Prostate gland (tissue), 2 donors: Measurements from ENCODE around the gene FXYD4. TPM values are rescaled to one million over a fixed set of nuclear protein-coding genes. Genes with fewer than 3 reads are reported as not detected.

Source experiments
- DNase-seq: peaks from one replicate; pipeline ENCODE4 v3.0.0-alpha.2; 2019; ENCODE audit warnings: low spot score
- H3K27ac ChIP-seq, 2 donors: fragments of 200-600 bp; sonication (generic); 2 replicates each; pipeline ENCODE4 v1.5.1; 2017 to 2019
- H3K27me3 ChIP-seq: fragments of 200-600 bp; sonication (generic); replicated peaks from 2 replicates; pipeline ENCODE4 v1.5.1; 2019; ENCODE audit not compliant: insufficient read depth
- H3K36me3 ChIP-seq, 2 donors: fragments of 200-600 bp; sonication (generic); 1 replicate in 1 of 2; 2 replicates in 1 of 2; pipeline versions ENCODE4 v1.5.1 to v1.8.1; 2017 to 2019
- H3K4me1 ChIP-seq: fragments of 200-600 bp; sonication (generic); replicated peaks from 2 replicates; pipeline ENCODE4 v1.5.1; 2019
- H3K4me3 ChIP-seq, 2 donors: fragments of 200-600 bp; sonication (generic); 2 replicates each; pipeline ENCODE4 v1.5.1; 2017 to 2019
- H3K9me3 ChIP-seq: fragments of 200-600 bp; sonication (generic); 2 replicates; pipeline ENCODE4 v1.5.1; 2017
- CTCF ChIP-seq, 4 experiments: fragments of 200-600 bp in 2 of 4; fragments of 450-650 bp in 2 of 4; sonication (generic) in 2 of 4; IDR thresholded peaks; 1 replicate in 3 of 4; 2 replicates in 1 of 4; pipeline ENCODE4 v1.5.1; 2016 to 2019; ENCODE audit warnings: antibody characterized with exemption in 4 of 4, mild to moderate bottlenecking in 2 of 4, moderate library complexity in 2 of 4
- POLR2A ChIP-seq: fragments of 450-650 bp; IDR thresholded peaks from one replicate; pipeline ENCODE4 v1.6.1; 2016; ENCODE audit warnings: antibody characterized with exemption, mild to moderate bottlenecking
- POLR2AphosphoS5 ChIP-seq: sonication (generic); formaldehyde crosslinking; IDR thresholded peaks from one replicate; pipeline ENCODE4 v1.6.1; 2017; ENCODE audit warnings: antibody characterized with exemption
- WGBS: methylation state at CpG from one replicate; pipeline ENCODE4 v1.1.5; 2018; 5-methylcytosine and 5-hydroxymethylcytosine counted together
- intact Hi-C: fragments of 100-400 bp; cut with DNase I; formaldehyde crosslinking; loops from one replicate; pipeline ENCODE4 v1.14.2; 2022
- total RNA-seq, 2 donors: library from RNA; depleted of rRNA; stranded (reverse); fragments of >200 nt; gene quantifications; one replicate each; pipeline ENCODE4 v1.1.0, GENCODE V29; 2016

Gene FXYD4
- total RNA-seq, 2 donors from 2014 or later, result not detected

- no peaks in the 10 kb centered on the region for H3K9me3 ChIP-seq
- no peak for TF ChIP-seq POLR2A
- TF ChIP-seq CTCF (IDR thresholded peaks at IDR 0.05), result no peak
- no peak for TF ChIP-seq POLR2AphosphoS5
- no peak overlapping the region for H3K27ac ChIP-seq
- WGBS, result 94% methylated on average over 14 of the region's 14 CpGs
- no peaks in the 10 kb centered on the region for H3K36me3 ChIP-seq
- no peak overlapping the region for H3K4me3 ChIP-seq
- peaks cover 6% of the 10 kb centered on the region for H3K4me1 ChIP-seq
- DNase-seq, result no peak
- no peaks in the 10 kb centered on the region for H3K27me3 ChIP-seq
- intact Hi-C loops, result no loop called here
Observed at GRCh38 chr10:43410345-43410744, 38.9 kb downstream of the FXYD4 start.

GRCh38 chr10:43411536-43411935 is 40.1 kb downstream of the FXYD4 start:
- Histone ChIP-seq H3K36me3 (no peaks in the 10 kb centered on the region), H3K4me1 (no peaks in the 10 kb centered on the region), H3K27ac (no peak overlapping the region), H3K9me3 (no peaks in the 10 kb centered on the region), H3K27me3 (no peaks in the 10 kb centered on the region), H3K4me3 (no peak overlapping the region)
- 74% methylated on average over 2 of the region's 2 CpGs for WGBS
- intact Hi-C loops, result no loop called here
- TF ChIP-seq CTCF (IDR thresholded peaks at IDR 0.05) (no peak), POLR2AphosphoS5 (no peak)
- DNase-seq, result no peak

GRCh38 chr10:43415544-43415943 is 44.1 kb downstream of the FXYD4 start:
- Histone ChIP-seq H3K27me3 (no peaks in the 10 kb centered on the region), H3K36me3 (no peaks in the 10 kb centered on the region), H3K4me1 (no peaks in the 10 kb centered on the region), H3K4me3 (no peak overlapping the region), H3K27ac (no peak overlapping the region), H3K9me3 (no peaks in the 10 kb centered on the region)
- TF ChIP-seq POLR2AphosphoS5 (no peak), POLR2A (no peak), CTCF (IDR thresholded peaks at IDR 0.05) (no peak)
- DNase-seq, result no peak
- 89% methylated on average over 10 of the region's 10 CpGs for WGBS
- intact Hi-C loops, result no loop called here

GRCh38 chr10:43417950-43418768 is 46.7 kb downstream of the FXYD4 start:
- Histone ChIP-seq H3K4me1 (no peaks in the 10 kb centered on the region), H3K27ac (no peak overlapping the region), H3K9me3 (no peaks in the 10 kb centered on the region), H3K4me3 (no peak overlapping the region), H3K27me3 (no peaks in the 10 kb centered on the region), H3K36me3 (no peaks in the 10 kb centered on the region)
- WGBS, result 71% methylated on average over 14 of the region's 14 CpGs
- TF ChIP-seq POLR2A (no peak), POLR2AphosphoS5 (no peak), CTCF (IDR thresholded peaks at IDR 0.05) (no peak)
- no peak for DNase-seq
- intact Hi-C loops, result no loop called here

- H3K27me3 ChIP-seq, result no peaks in the 10 kb centered on the region
- H3K27ac ChIP-seq, result peak overlapping the region; percentile 90 to 92
- no peaks in the 10 kb centered on the region for H3K36me3 ChIP-seq
- H3K4me3 ChIP-seq, result peak overlapping the region; percentile 43 to 44
- no peaks in the 10 kb centered on the region for H3K9me3 ChIP-seq
- TF ChIP-seq POLR2A, result no peak
- TF ChIP-seq POLR2AphosphoS5, result no peak
- TF ChIP-seq CTCF (IDR thresholded peaks at IDR 0.05), result no peak
- no peaks in the 10 kb centered on the region for H3K4me1 ChIP-seq
- WGBS, result 72% methylated on average over 18 of the region's 18 CpGs
- DNase-seq, result no peak
- intact Hi-C loops, result loop anchor here (2.0 kb wide), 1 partner anchor 17 kb away; the partner anchor contains the start of gene ZNF487
Observed at GRCh38 chr10:43419997-43420368, 48.5 kb downstream of the FXYD4 start.
